Activated naive CD8-positive, alpha-beta T cell treated with anti-CD3 and anti-CD28 coated beads, Interleukin-2, amount 10 ng/mL, durations not matched to agents 7 days and 5 days (primary cell): Measurements from ENCODE around the gene PIK3CB. TPM values are rescaled to one million over a fixed set of nuclear protein-coding genes. Genes with fewer than 3 reads are reported as not detected.

Experiments
- ATAC-seq: fragments of 150-1000 bp; cut with Tn5 transposase; one replicate; pipeline ENCODE4 v1.10.0; 2021; ENCODE audit warnings: low read depth, moderate library complexity
- POLR2A ChIA-PET: fragments of 350-600 bp; sonication (Branson Sonifier 250); formaldehyde crosslinking; loops from one replicate; lab custom pipeline; 2021; ENCODE audit warnings: antibody characterized with exemption; lab: Charles Lee
- DNase-seq: peaks from one replicate; pipeline ENCODE4 v3.0.0; 2021
- H3K27ac Mint-ChIP-seq: one replicate; pipeline ENCODE4 v1.8.0; 2022; ENCODE audit warnings: mild to moderate bottlenecking, mixed read lengths
- H3K27me3 Mint-ChIP-seq: one replicate; pipeline ENCODE4 v1.8.0; 2022; ENCODE audit warnings: mild to moderate bottlenecking, moderate library complexity, mixed read lengths
- H3K36me3 Mint-ChIP-seq: one replicate; pipeline ENCODE4 v1.8.0; 2021; ENCODE audit warnings: mild to moderate bottlenecking, mixed read lengths
- H3K4me1 Mint-ChIP-seq: one replicate; pipeline ENCODE4 v1.8.0; 2021; ENCODE audit warnings: mixed read lengths
- H3K4me3 Mint-ChIP-seq: one replicate; pipeline ENCODE4 v1.8.0; 2022; ENCODE audit warnings: mild to moderate bottlenecking, moderate library complexity, mixed read lengths
- H3K9me3 Mint-ChIP-seq: one replicate; pipeline ENCODE4 v1.8.0; 2021; ENCODE audit warnings: mixed read lengths
- total RNA-seq, 2 experiments: library from RNA; stranded (reverse); gene quantifications; one replicate each; pipeline ENCODE4 v1.2.3, GENCODE V29; 2021

The PIK3CB gene
- total RNA-seq, 2 experiments from 2014 or later: 14.3 to 17.6 TPM

DNA sequence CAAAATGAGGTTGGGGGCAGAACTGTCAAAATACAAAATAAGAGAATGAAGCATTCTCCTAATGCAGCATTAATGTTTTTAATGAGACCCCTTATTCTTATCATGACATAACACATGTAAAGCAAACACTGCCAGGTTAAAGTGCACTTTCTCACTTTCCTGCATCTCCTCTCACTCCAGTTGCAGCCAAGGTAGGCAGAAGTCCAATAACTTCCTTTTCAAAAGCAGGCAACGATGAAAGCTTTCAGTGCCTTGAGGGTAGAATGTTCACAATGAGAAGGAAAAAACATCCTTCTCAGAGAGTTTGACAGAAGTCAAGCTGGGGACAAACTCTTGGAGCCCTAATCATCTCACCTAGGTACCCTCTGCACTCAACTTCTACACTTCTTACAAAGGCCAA is 166.6 kb downstream of the PIK3CB start:
- Mint-ChIP-seq H3K36me3 (peaks cover 8% of the 10 kb centered on the region), H3K4me1 (no peaks in the 10 kb centered on the region), H3K27ac (no peak overlapping the region), H3K9me3 (no peaks in the 10 kb centered on the region), H3K27me3 (no peaks in the 10 kb centered on the region), H3K4me3 (no peak overlapping the region)
- POLR2A ChIA-PET: no interaction called here
- DNase-seq (no peak), ATAC-seq (no peak)

GRCh38 chr3:138657508-138657907 is 177.2 kb downstream of the PIK3CB start:
- Mint-ChIP-seq H3K27ac (no peak overlapping the region), H3K4me3 (no peak overlapping the region), H3K27me3 (no peaks in the 10 kb centered on the region), H3K36me3 (peaks cover 1% of the 10 kb centered on the region), H3K9me3 (no peaks in the 10 kb centered on the region), H3K4me1 (peaks cover 1% of the 10 kb centered on the region)
- POLR2A ChIA-PET: no interaction called here
- ATAC-seq (no peak), DNase-seq (no peak)

GRCh38 chr3:138653567-138653966 is 181.2 kb downstream of the PIK3CB start:
- Mint-ChIP-seq H3K4me1 (peaks cover 1% of the 10 kb centered on the region), H3K4me3 (no peak overlapping the region), H3K27me3 (no peaks in the 10 kb centered on the region), H3K9me3 (peaks cover 4% of the 10 kb centered on the region), H3K27ac (no peak overlapping the region), H3K36me3 (peaks cover 9% of the 10 kb centered on the region)
- DNase-seq: no peak
- POLR2A ChIA-PET: no interaction called here
- ATAC-seq: no peak

- peaks cover 17% of the 10 kb centered on the region for H3K9me3 Mint-ChIP-seq
- POLR2A ChIA-PET: no interaction called here
- ATAC-seq (no peak), DNase-seq (no peak)
- H3K36me3 Mint-ChIP-seq: peaks cover 19% of the 10 kb centered on the region
- no peaks in the 10 kb centered on the region for H3K4me1 Mint-ChIP-seq
- H3K4me3 Mint-ChIP-seq: no peak overlapping the region
- no peaks in the 10 kb centered on the region for H3K27me3 Mint-ChIP-seq
- H3K27ac Mint-ChIP-seq: no peak overlapping the region
Observed at GRCh38 chr3:138649134-138649533, 185.6 kb downstream of the PIK3CB start.

DNA sequence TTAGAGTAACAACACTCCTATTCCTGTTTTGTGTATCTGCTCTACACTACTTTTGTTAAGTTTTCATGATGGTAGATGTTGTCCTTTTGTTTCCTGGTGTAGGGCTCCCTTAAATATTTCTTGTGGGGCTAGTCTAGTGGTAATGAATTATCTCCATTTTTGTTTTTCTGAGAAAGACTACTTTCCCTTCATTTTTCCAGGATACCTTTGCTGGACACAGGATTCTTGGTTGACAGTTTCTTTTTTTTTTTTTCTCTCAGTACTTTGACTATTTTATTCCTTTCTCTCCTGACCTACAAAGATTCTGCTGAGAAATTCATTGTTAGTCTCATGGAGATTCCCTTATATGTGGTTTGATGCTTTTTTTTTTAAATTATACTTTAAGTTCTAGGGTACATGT is 188.2 kb downstream of the PIK3CB start:
- H3K9me3 Mint-ChIP-seq: peaks cover 25% of the 10 kb centered on the region
- no peak for ATAC-seq
- H3K27me3 Mint-ChIP-seq: no peaks in the 10 kb centered on the region
- H3K4me3 Mint-ChIP-seq: no peak overlapping the region
- POLR2A ChIA-PET: interaction anchor here (0.6 kb wide), 1 partner anchor 9 kb away, joined by 5 read pairs; no protein-coding TSS in a partner anchor
- H3K36me3 Mint-ChIP-seq: peaks cover 18% of the 10 kb centered on the region
- no peak for DNase-seq
- H3K27ac Mint-ChIP-seq: no peak overlapping the region
- no peaks in the 10 kb centered on the region for H3K4me1 Mint-ChIP-seq

DNA sequence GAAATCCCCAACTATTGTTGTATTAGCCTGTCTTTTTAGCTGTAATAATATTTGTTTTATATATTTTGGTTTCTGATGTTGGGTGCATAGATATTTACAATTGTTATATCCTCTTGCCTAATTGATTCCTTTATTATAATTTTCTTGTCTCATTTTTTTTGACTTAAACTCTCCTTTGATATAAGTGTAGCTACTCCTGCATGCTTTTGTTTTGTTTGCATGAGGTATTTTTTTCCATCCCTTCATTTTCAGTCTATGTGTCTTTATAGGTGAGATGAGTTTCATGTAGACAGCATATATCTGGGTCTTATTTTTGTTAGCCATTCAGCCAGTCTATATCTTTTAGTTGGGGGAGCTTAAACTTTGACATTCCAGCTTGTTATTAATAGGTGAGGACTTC is 188.7 kb downstream of the PIK3CB start:
- H3K4me3 Mint-ChIP-seq: no peak overlapping the region
- DNase-seq: no peak
- peaks cover 25% of the 10 kb centered on the region for H3K9me3 Mint-ChIP-seq
- H3K27me3 Mint-ChIP-seq: no peaks in the 10 kb centered on the region
- no peak overlapping the region for H3K27ac Mint-ChIP-seq
- POLR2A ChIA-PET: interaction anchor here (0.6 kb wide), 1 partner anchor 9 kb away, joined by 5 read pairs; no protein-coding TSS in a partner anchor
- H3K36me3 Mint-ChIP-seq: peaks cover 18% of the 10 kb centered on the region
- no peaks in the 10 kb centered on the region for H3K4me1 Mint-ChIP-seq
- no peak for ATAC-seq

DNA sequence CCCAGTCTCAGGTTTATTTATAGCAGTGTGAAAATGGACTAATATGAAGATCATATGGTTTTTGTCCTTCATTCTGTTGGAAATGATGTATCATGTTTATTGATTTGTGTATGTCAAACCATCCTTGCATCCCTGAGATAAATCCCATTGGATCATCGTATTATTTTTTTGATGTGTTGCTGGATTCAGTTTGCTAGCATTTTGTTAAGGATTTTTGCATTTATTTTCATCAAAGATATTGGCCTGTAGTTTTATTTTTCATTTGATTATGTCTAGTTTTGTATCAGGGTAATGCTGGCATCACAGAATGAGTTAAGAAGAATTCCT is 191.8 kb downstream of the PIK3CB start:
- Mint-ChIP-seq H3K27me3 (no peaks in the 10 kb centered on the region), H3K4me1 (no peaks in the 10 kb centered on the region), H3K36me3 (peaks cover 8% of the 10 kb centered on the region), H3K4me3 (no peak overlapping the region), H3K9me3 (peaks cover 21% of the 10 kb centered on the region), H3K27ac (no peak overlapping the region)
- POLR2A ChIA-PET: no interaction called here
- ATAC-seq (no peak), DNase-seq (no peak)

DNA sequence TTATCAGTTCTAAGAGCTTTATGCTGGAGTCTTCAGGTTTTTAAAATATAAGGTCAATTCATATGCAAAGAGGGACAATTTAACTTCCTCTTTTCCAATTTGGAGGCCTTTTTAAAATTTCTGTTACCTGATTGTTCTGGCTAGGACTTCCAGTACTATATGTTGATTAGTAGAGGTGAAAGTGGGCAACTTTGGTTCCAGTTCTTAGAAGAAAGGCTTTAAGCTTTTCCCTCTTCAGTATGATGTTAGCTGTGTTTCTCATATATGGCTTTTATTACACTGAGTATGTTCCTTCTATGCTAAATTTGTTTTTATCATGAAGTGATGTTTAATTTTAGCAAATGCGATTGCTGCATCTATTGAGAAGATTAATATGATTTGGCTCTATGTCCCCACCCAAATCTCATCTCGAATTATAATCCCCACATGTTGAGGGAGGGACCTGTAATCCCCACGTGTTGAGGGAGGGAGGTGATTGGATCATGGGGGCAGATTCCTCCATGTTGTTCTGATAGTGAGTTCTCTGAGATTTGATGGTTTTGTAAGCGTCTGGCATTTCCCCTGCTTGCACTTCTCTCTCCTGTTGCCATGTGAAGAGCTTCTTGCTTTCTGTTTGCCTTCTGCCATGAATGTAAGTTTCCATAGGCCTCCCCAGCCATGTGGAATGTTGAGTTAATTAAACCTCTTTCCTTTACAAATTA is 192.4 kb downstream of the PIK3CB start:
- POLR2A ChIA-PET: no interaction called here
- Mint-ChIP-seq H3K9me3 (peaks cover 18% of the 10 kb centered on the region), H3K27me3 (no peaks in the 10 kb centered on the region)

GRCh38 chr3:138640537-138640936 is 194.2 kb downstream of the PIK3CB start:
- ATAC-seq: no peak
- H3K9me3 Mint-ChIP-seq: peaks cover 12% of the 10 kb centered on the region
- no peak overlapping the region for H3K27ac Mint-ChIP-seq
- H3K36me3 Mint-ChIP-seq: no peaks in the 10 kb centered on the region
- POLR2A ChIA-PET: no interaction called here
- H3K27me3 Mint-ChIP-seq: no peaks in the 10 kb centered on the region
- no peak for DNase-seq
- H3K4me1 Mint-ChIP-seq: no peaks in the 10 kb centered on the region
- H3K4me3 Mint-ChIP-seq: no peak overlapping the region

More for the DNA sequence above, 192.4 kb downstream of the PIK3CB start:
- DNase-seq (no peak), ATAC-seq (no peak)
- no peak overlapping the region for H3K27ac Mint-ChIP-seq
- no peak overlapping the region for H3K4me3 Mint-ChIP-seq
- peaks cover 5% of the 10 kb centered on the region for H3K36me3 Mint-ChIP-seq
- no peaks in the 10 kb centered on the region for H3K4me1 Mint-ChIP-seq

- POLR2A ChIA-PET: no interaction called here
- H3K4me1 Mint-ChIP-seq: no peaks in the 10 kb centered on the region
- no peak overlapping the region for H3K4me3 Mint-ChIP-seq
- ATAC-seq (no peak), DNase-seq (no peak)
- no peak overlapping the region for H3K27ac Mint-ChIP-seq
- peaks cover 12% of the 10 kb centered on the region for H3K9me3 Mint-ChIP-seq
- H3K27me3 Mint-ChIP-seq: no peaks in the 10 kb centered on the region
- peaks cover 2% of the 10 kb centered on the region for H3K36me3 Mint-ChIP-seq
Observed at GRCh38 chr3:138638641-138639040, 196.1 kb downstream of the PIK3CB start.

GRCh38 chr3:138629526-138629925 is 205.2 kb downstream of the PIK3CB start:
- Mint-ChIP-seq H3K36me3 (peaks cover 2% of the 10 kb centered on the region), H3K4me3 (no peak overlapping the region), H3K9me3 (no peaks in the 10 kb centered on the region), H3K4me1 (peaks cover 2% of the 10 kb centered on the region), H3K27me3 (no peaks in the 10 kb centered on the region), H3K27ac (no peak overlapping the region)
- DNase-seq: no peak
- POLR2A ChIA-PET: no interaction called here
- no peak for ATAC-seq

DNA sequence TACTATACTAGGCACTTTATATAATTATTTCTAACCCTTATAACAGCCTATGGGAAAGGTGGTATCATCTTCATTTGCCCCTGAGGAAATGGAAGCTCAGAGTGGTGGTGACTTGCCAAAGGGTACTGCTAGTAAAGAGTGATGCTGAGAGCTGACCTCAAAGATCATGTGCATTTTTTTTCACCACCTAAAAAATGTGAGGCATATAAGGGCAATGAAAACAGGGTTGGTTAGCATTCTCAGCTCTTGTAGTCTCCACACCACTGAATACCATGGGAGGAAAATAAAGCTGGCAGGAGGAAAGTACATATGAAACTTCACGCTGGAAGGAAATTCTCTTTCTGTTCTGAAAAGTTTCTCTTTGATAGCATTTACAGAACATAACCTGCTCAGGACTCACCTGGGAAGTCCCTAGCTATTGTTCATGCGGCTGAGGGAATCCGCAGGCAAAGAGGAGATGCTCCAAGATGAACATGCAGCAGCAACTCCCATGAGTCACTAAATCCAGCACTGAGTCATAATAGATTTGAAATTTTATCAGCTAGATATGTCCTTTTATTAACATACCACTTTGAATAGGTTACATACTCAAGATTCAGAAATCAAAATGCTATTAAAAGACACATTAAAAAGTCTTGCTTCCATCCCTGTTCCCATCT is 208.9 kb downstream of the PIK3CB start:
- no peak overlapping the region for H3K27ac Mint-ChIP-seq
- no peaks in the 10 kb centered on the region for H3K36me3 Mint-ChIP-seq
- POLR2A ChIA-PET: no interaction called here
- H3K4me3 Mint-ChIP-seq: no peak overlapping the region
- ATAC-seq (no peak), DNase-seq (no peak)
- no peaks in the 10 kb centered on the region for H3K9me3 Mint-ChIP-seq
- no peaks in the 10 kb centered on the region for H3K4me1 Mint-ChIP-seq
- H3K27me3 Mint-ChIP-seq: no peaks in the 10 kb centered on the region

- Mint-ChIP-seq H3K27me3 (no peaks in the 10 kb centered on the region), H3K27ac (no peak overlapping the region), H3K36me3 (no peaks in the 10 kb centered on the region), H3K9me3 (no peaks in the 10 kb centered on the region), H3K4me3 (no peak overlapping the region), H3K4me1 (no peaks in the 10 kb centered on the region)
- POLR2A ChIA-PET: no interaction called here
- DNase-seq: no peak
- no peak for ATAC-seq
Observed at GRCh38 chr3:138624518-138624917, 210.2 kb downstream of the PIK3CB start.

GRCh38 chr3:138620431-138620830 is 214.3 kb downstream of the PIK3CB start:
- Mint-ChIP-seq H3K4me3 (no peak overlapping the region), H3K4me1 (no peaks in the 10 kb centered on the region), H3K27me3 (no peaks in the 10 kb centered on the region), H3K27ac (no peak overlapping the region), H3K9me3 (no peaks in the 10 kb centered on the region), H3K36me3 (no peaks in the 10 kb centered on the region)
- POLR2A ChIA-PET: no interaction called here
- ATAC-seq: no peak
- no peak for DNase-seq
